ENCODE measurements around the gene SEC61B. TPM values are rescaled to one million over a fixed set of nuclear protein-coding genes. Genes with fewer than 3 reads are reported as not detected.

The SEC61B gene
- total RNA-seq, 2 donors from 2014 or later = 86.6 to 104 TPM

GRCh38 chr9:99213197-99213596 lies 8.9 kb upstream of the SEC61B start:
- no peak for ATAC-seq
- TF ChIP-seq CTCF (IDR thresholded peaks at IDR 0.05) (no peak), POLR2A (IDR thresholded peaks at IDR 0.05) (no peak)
- peaks cover 15% of the 10 kb centered on the region for H3K4me1 ChIP-seq
- H3K36me3 ChIP-seq (replicated peaks in 1 of 2; ENCODE audit: insufficient read depth in 1 of 2, low read depth in 2 of 2) = no peaks in the 10 kb centered on the region
- DNase-seq = no peak
- WGBS, 2 donors = 86 to 97% methylated on average over 1 of the region's 1 CpG
- no peaks in the 10 kb centered on the region for H3K27me3 ChIP-seq
- intact Hi-C loops (cut with DNase I) = no loop called here
- no peaks in the 10 kb centered on the region for H3K9me3 ChIP-seq
- H3K4me3 ChIP-seq = no peak overlapping the region
- H3K27ac ChIP-seq = no peak overlapping the region

GRCh38 chr9:99216073-99216472 lies 6.0 kb upstream of the SEC61B start:
- no peak for TF ChIP-seq CTCF (IDR thresholded peaks at IDR 0.05)
- TF ChIP-seq POLR2A (IDR thresholded peaks at IDR 0.05) = no peak
- ATAC-seq = no peak

GRCh38 chr9:99220011-99220410 lies 2.1 kb upstream of the SEC61B start:
- DNase-seq (no peak), ATAC-seq (no peak)
- peaks cover 58% of the 10 kb centered on the region for H3K4me1 ChIP-seq
- H3K27ac ChIP-seq = no peak overlapping the region
- no peaks in the 10 kb centered on the region for H3K36me3 ChIP-seq (replicated peaks in 1 of 2; ENCODE audit: insufficient read depth in 1 of 2, low read depth in 2 of 2)
- no peak overlapping the region for H3K4me3 ChIP-seq
- no peaks in the 10 kb centered on the region for H3K9me3 ChIP-seq
- no peaks in the 10 kb centered on the region for H3K27me3 ChIP-seq
- intact Hi-C loops (cut with DNase I) = loop anchor here (10.0 kb wide), 1 partner anchor 605 kb away; the partner anchor contains the start of gene NR4A3
- 42% methylated on average over 4 of the region's 4 CpGs for WGBS, 2 donors
- no peak for TF ChIP-seq CTCF (IDR thresholded peaks at IDR 0.05)
- TF ChIP-seq POLR2A (IDR thresholded peaks at IDR 0.05) = no peak

More at GRCh38 chr9:99216073-99216472, 6.0 kb upstream of the SEC61B start:
- DNase-seq = no peak
- H3K4me1 ChIP-seq = peaks cover 39% of the 10 kb centered on the region
- H3K4me3 ChIP-seq = no peak overlapping the region
- H3K9me3 ChIP-seq = no peaks in the 10 kb centered on the region
- H3K27ac ChIP-seq = no peak overlapping the region
- WGBS, 2 donors = 100% methylated on average over 1 of the region's 1 CpG
- H3K36me3 ChIP-seq (replicated peaks in 1 of 2; ENCODE audit: insufficient read depth in 1 of 2, low read depth in 2 of 2) = no peaks in the 10 kb centered on the region
- intact Hi-C loops (cut with DNase I) = no loop called here
- no peaks in the 10 kb centered on the region for H3K27me3 ChIP-seq

GRCh38 chr9:99221266-99221620 lies 839 bp upstream of the SEC61B start:
- Histone ChIP-seq H3K4me3 (peak overlapping the region; percentile 88 to 98), H3K27me3 (no peaks in the 10 kb centered on the region), H3K36me3 (replicated peaks in 1 of 2; ENCODE audit: insufficient read depth in 1 of 2, low read depth in 2 of 2) (peaks cover 0 to 2% of the 10 kb centered on the region in 2 donors), H3K4me1 (peaks cover 70% of the 10 kb centered on the region), H3K9me3 (no peaks in the 10 kb centered on the region), H3K27ac (peak overlapping the region; percentile 94 to 99 (median 96))
- DNase-seq = no peak
- intact Hi-C loops (cut with DNase I) = loop anchor here (10.0 kb wide), 1 partner anchor 604 kb away; the partner anchor contains the start of gene NR4A3
- 0 to 1% methylated on average over 13 to 25 of the region's 25 CpGs for WGBS, 2 donors
- TF ChIP-seq POLR2A (IDR thresholded peaks at IDR 0.05) (no peak), CTCF (IDR thresholded peaks at IDR 0.05) (no peak)
- no peak for ATAC-seq

Measured in body of pancreas (tissue), 4 donors.